ENCODE data around the gene ARID1B.
A peak's percentile ranks its signal among the peaks of the same experiment; 100 is the strongest.

The ARID1B gene

GRCh38 chr6:156960525-156960924 is 183.3 kb downstream of the ARID1B start:
- Histone ChIP-seq H3K4me3 (ENCODE audit: low read depth, low read length) (no peak overlapping the region), H3K36me3 (replicated peaks) (no peaks in the 10 kb centered on the region), H3K27me3 (replicated peaks) (no peaks in the 10 kb centered on the region), H3K27ac (no peak overlapping the region)
- in situ Hi-C loops (cut with HindIII; ENCODE audit: low pct_ligation_motif_present, low sequenced_read_pairs): no loop called here
- TF ChIP-seq, protein P1, sequence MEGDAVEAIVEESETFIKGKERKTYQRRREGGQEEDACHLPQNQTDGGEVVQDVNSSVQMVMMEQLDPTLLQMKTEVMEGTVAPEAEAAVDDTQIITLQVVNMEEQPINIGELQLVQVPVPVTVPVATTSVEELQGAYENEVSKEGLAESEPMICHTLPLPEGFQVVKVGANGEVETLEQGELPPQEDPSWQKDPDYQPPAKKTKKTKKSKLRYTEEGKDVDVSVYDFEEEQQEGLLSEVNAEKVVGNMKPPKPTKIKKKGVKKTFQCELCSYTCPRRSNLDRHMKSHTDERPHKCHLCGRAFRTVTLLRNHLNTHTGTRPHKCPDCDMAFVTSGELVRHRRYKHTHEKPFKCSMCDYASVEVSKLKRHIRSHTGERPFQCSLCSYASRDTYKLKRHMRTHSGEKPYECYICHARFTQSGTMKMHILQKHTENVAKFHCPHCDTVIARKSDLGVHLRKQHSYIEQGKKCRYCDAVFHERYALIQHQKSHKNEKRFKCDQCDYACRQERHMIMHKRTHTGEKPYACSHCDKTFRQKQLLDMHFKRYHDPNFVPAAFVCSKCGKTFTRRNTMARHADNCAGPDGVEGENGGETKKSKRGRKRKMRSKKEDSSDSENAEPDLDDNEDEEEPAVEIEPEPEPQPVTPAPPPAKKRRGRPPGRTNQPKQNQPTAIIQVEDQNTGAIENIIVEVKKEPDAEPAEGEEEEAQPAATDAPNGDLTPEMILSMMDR (IDR thresholded peaks at IDR 0.05; ENCODE audit: low read depth, low read length, missing control alignments): no peak
- DNase-seq: no peak

GRCh38 chr6:156961282-156961892 is 184.2 kb downstream of the ARID1B start:
- no peak overlapping the region for H3K27ac ChIP-seq
- no peak for DNase-seq
- no peaks in the 10 kb centered on the region for H3K36me3 ChIP-seq (replicated peaks)
- no peak overlapping the region for H3K4me3 ChIP-seq (ENCODE audit: low read depth, low read length)
- TF ChIP-seq, protein P1 (IDR thresholded peaks at IDR 0.05; ENCODE audit: low read depth, low read length, missing control alignments): no peak
- in situ Hi-C loops (cut with HindIII; ENCODE audit: low pct_ligation_motif_present, low sequenced_read_pairs): no loop called here
- no peaks in the 10 kb centered on the region for H3K27me3 ChIP-seq (replicated peaks)

GRCh38 chr6:156963712-156964700 is 186.8 kb downstream of the ARID1B start:
- peak overlapping the region; percentile 46 for H3K4me3 ChIP-seq (ENCODE audit: low read depth, low read length)
- in situ Hi-C loops (cut with HindIII; ENCODE audit: low pct_ligation_motif_present, low sequenced_read_pairs): no loop called here
- peak overlapping the region; percentile 73 for H3K27ac ChIP-seq

DNA sequence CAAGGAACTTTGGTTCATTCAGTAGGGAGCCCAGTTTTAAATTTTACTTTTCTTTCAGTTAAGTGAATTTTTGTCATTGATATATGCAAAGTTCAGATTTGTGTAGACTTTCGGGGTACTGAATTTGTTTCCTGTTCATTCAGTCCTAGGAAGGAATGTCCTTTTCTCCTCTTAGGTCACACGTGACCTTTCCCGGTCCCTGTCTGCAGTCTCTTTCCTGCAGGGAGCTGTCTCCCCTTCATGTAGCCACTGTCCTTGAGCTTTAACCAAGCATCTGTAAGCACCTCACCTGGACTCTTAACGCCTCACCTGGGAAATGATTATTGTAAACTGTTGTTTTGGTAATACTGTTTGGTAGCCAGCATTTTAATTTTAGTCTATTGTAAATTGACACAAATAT is 190.7 kb downstream of the ARID1B start:
- H3K27ac ChIP-seq: no peak overlapping the region
- no peak overlapping the region for H3K4me3 ChIP-seq (ENCODE audit: low read depth, low read length)
- no peaks in the 10 kb centered on the region for H3K27me3 ChIP-seq (replicated peaks)
- no peaks in the 10 kb centered on the region for H3K36me3 ChIP-seq (replicated peaks)
- DNase-seq: no peak
- TF ChIP-seq, protein P1 (IDR thresholded peaks at IDR 0.05; ENCODE audit: low read depth, low read length, missing control alignments): no peak
- in situ Hi-C loops (cut with HindIII; ENCODE audit: low pct_ligation_motif_present, low sequenced_read_pairs): no loop called here

More at GRCh38 chr6:156963712-156964700, 186.8 kb downstream of the ARID1B start:
- DNase-seq: peak; percentile 74
- TF ChIP-seq, protein P1 (IDR thresholded peaks at IDR 0.05; ENCODE audit: low read depth, low read length, missing control alignments): no peak
- Histone ChIP-seq H3K27me3 (replicated peaks) (no peaks in the 10 kb centered on the region), H3K36me3 (replicated peaks) (no peaks in the 10 kb centered on the region)

- no peak for DNase-seq
- Histone ChIP-seq H3K27me3 (replicated peaks) (no peaks in the 10 kb centered on the region), H3K4me3 (ENCODE audit: low read depth, low read length) (no peak overlapping the region), H3K36me3 (replicated peaks) (no peaks in the 10 kb centered on the region), H3K27ac (no peak overlapping the region)
- in situ Hi-C loops (cut with HindIII; ENCODE audit: low pct_ligation_motif_present, low sequenced_read_pairs): no loop called here
- TF ChIP-seq, protein P1 (IDR thresholded peaks at IDR 0.05; ENCODE audit: low read depth, low read length, missing control alignments): no peak
These were observed 192.1 kb downstream of the ARID1B start for GRCh38 chr6:156969233-156969632.
